GM12878 (cell line): Measurements from ENCODE around the gene ADCY2. TPM values are rescaled to one million over a fixed set of nuclear protein-coding genes. Genes with fewer than 3 reads are reported as not detected.

Experiments used
- ATAC-seq: fragments of 200-7000 bp; cut with Tn5 transposase; 3 replicates; pipeline ENCODE4 v1.9.1; 2020; ENCODE audit warnings: mild to moderate bottlenecking, moderate library complexity
- BruUV-seq: library from RNA; stranded (reverse); fragments of 400-500 nt; replicated peaks from 2 replicates; lab custom pipeline; 2021; lab: Mats Ljungman, UMichigan
- CTCF ChIA-PET: fragments of 300-600 bp; sonication (Branson Sonifier 250); formaldehyde crosslinking; extraction: SDS; loops from one replicate; lab custom pipeline; 2021; ENCODE audit warnings: inconsistent platforms; lab: Yijun Ruan, JAX
- POLR2A ChIA-PET: fragments of 350-600 bp; formaldehyde crosslinking; extraction: SDS; loops from one replicate; lab custom pipeline; 2021; ENCODE audit warnings: inconsistent platforms; lab: Charles Lee
- RAD21 ChIA-PET: fragments of 300-600 bp; sonication (Branson Sonifier 250); formaldehyde crosslinking; loops from one replicate; lab custom pipeline; 2023; ENCODE audit warnings: antibody characterized with exemption; ENCODE audit not compliant: unreplicated experiment; lab: Charles Lee
- SMC1A ChIA-PET: fragments of 300-600 bp; sonication (Branson Sonifier 250); formaldehyde crosslinking; loops from one replicate; lab custom pipeline; 2023; ENCODE audit not compliant: unreplicated experiment, uncharacterized antibody; lab: Charles Lee
- DNase-seq: peaks from one replicate; pipeline ENCODE4 v3.0.0-alpha.2; 2011; ENCODE audit warnings: low read depth, low spot score
- FAIRE-seq: peaks from 3 replicates; lab custom pipeline; 2011; peaks lifted over from hg19 to GRCh38; lab: Jason Lieb, UNC
- H2AFZ ChIP-seq: 2 replicates; pipeline ENCODE4 v1.6.0; 2011; ENCODE audit warnings: low read depth, low read length, control low read depth; ENCODE audit not compliant: control insufficient read depth
- H3K27ac ChIP-seq: 2 replicates; pipeline ENCODE4 v1.5.1; 2011; ENCODE audit warnings: control low read depth; ENCODE audit not compliant: control insufficient read depth, insufficient read depth
- H3K27me3 ChIP-seq, 2 experiments: replicated peaks in 1 of 2; 2 replicates each; pipeline versions ENCODE4 v1.6.0 to v1.6.1; 2011; ENCODE audit warnings: low read length in 1 of 2; ENCODE audit not compliant: control insufficient read depth in 2 of 2, insufficient read depth in 2 of 2
- H3K36me3 ChIP-seq, 2 experiments: 2 replicates each; pipeline ENCODE4 v1.5.1; 2011; ENCODE audit warnings: low read length in 1 of 2; ENCODE audit not compliant: control insufficient read depth in 2 of 2, insufficient read depth in 2 of 2
- H3K4me1 ChIP-seq: 2 replicates; pipeline ENCODE4 v1.6.1; 2011; ENCODE audit warnings: mild to moderate bottlenecking, low read length, moderate library complexity, mixed read lengths; ENCODE audit not compliant: control insufficient read depth, insufficient read depth
- H3K4me2 ChIP-seq: 2 replicates; pipeline ENCODE4 v1.6.0; 2011; ENCODE audit warnings: control low read depth; ENCODE audit not compliant: control insufficient read depth, insufficient read depth
- H3K4me3 ChIP-seq: fragments of 200-600 bp; sonication (generic); 2 replicates; pipeline ENCODE4 v1.5.1; 2016
- H3K79me2 ChIP-seq: 2 replicates; pipeline ENCODE4 v1.6.0; 2011; ENCODE audit warnings: low read length; ENCODE audit not compliant: control insufficient read depth, insufficient read depth
- H3K9ac ChIP-seq: 2 replicates; pipeline ENCODE4 v1.8.0; 2011; ENCODE audit warnings: low read length, control low read depth, mixed read lengths; ENCODE audit not compliant: control insufficient read depth, insufficient read depth
- H3K9me3 ChIP-seq: replicated peaks from 3 replicates; pipeline ENCODE4 v1.5.1; 2011; ENCODE audit warnings: mild to moderate bottlenecking, low read length; ENCODE audit not compliant: control insufficient read depth, insufficient read depth
- H4K20me1 ChIP-seq: 2 replicates; pipeline ENCODE4 v1.6.0; 2011; ENCODE audit not compliant: control insufficient read depth, insufficient read depth
- ASH2L ChIP-seq: fragments of 300-600, 200-600 bp; sonication (generic); IDR thresholded peaks from 2 replicates; pipeline ENCODE4 v1.6.1; 2017; ENCODE audit warnings: low read depth, mild to moderate bottlenecking, borderline replicate concordance
- CHD1 ChIP-seq: IDR thresholded peaks from 2 replicates; pipeline ENCODE4 v1.6.1; 2012; ENCODE audit warnings: low read depth, low read length, improper control_type of control experiment
- EP300 ChIP-seq, 2 experiments: fragments of 150-350 bp in 1 of 2; IDR thresholded peaks; 2 replicates each; pipeline ENCODE4 v1.6.1; 2011 to 2012; ENCODE audit warnings: low read depth in 2 of 2, low read length in 2 of 2, borderline replicate concordance in 1 of 2, improper control_type of control experiment in 1 of 2, inconsistent platforms in 1 of 2; ENCODE audit not compliant: control insufficient read depth in 1 of 2
- NBN ChIP-seq: fragments of 450-650 bp; IDR thresholded peaks from 2 replicates; pipeline ENCODE4 v1.6.1; 2016
- NR2F1 ChIP-seq: fragments of 450-650 bp; conservative IDR thresholded peaks from 2 replicates; pipeline ENCODE4 v1.6.1; 2017; ENCODE audit warnings: mild to moderate bottlenecking
- SRF ChIP-seq, 2 experiments: IDR thresholded peaks; 2 replicates each; pipeline ENCODE4 v1.6.1; 2011; ENCODE audit warnings: low read depth in 2 of 2, low read length in 2 of 2, mild to moderate bottlenecking in 1 of 2, moderate library complexity in 1 of 2
- USF2 ChIP-seq: IDR thresholded peaks from 2 replicates; pipeline ENCODE4 v1.6.1; 2011; ENCODE audit warnings: low read depth, low read length, improper control_type of control experiment, borderline replicate concordance
- YY1 ChIP-seq: IDR thresholded peaks from 2 replicates; pipeline ENCODE4 v1.6.1; 2011; ENCODE audit warnings: low read depth, mild to moderate bottlenecking, low read length
- WGBS: methylation state at CpG from one replicate; pipeline ENCODE4 v1.1.6; 2016; ENCODE audit warnings: low lambda C conversion rate; ENCODE audit not compliant: insufficient replicate concordance, insufficient coverage; ENCODE audit errors: missing lambda C conversion rate; 5-methylcytosine and 5-hydroxymethylcytosine counted together
- in situ Hi-C: fragments of 300-500 bp; cut with MboI; formaldehyde crosslinking; loops from 9 replicates; pipeline ENCODE4 v1.14.3; 2018; ENCODE audit warnings: mixed read lengths
- intact Hi-C: fragments of 100-400 bp; cut with micrococcal nuclease; formaldehyde crosslinking; loops from one replicate; pipeline ENCODE4 v1.14.2; 2022; ENCODE audit not compliant: unreplicated experiment
- polyA plus RNA-seq, 11 experiments: library from polyadenylated mRNA; depleted of rRNA in 4 of 11; unstranded in 6 of 11; stranded (reverse) in 5 of 11; fragments of >200 nt; fragmentation: Nextera tagmentation in 4 of 11; fragmentation: Illumina TruSeq in 1 of 11; extraction: Ambion mirVana in 4 of 11; extraction: Trizol in 1 of 11; gene quantifications; 1 replicate in 1 of 11; 2 replicates in 10 of 11; pipeline versions ENCODE4 v1.2.1 to v1.2.3, GENCODE V29; 2011 to 2016; ENCODE audit warnings: inconsistent platforms in 2 of 11, missing spikeins in 2 of 11, low read depth in 1 of 11
- total RNA-seq, 4 experiments: library from RNA; depleted of rRNA in 3 of 4; stranded (reverse); fragments of >200 nt in 3 of 4; fragmentation: Illumina TruSeq in 1 of 4; extraction: Trizol in 1 of 4; gene quantifications; 2 replicates each; pipeline versions ENCODE4 v1.2.1 to v1.2.3, GENCODE V29; 2013 to 2021
- TF ChIP-seq, protein P1 (sequence below): IDR thresholded peaks from 2 replicates; pipeline ENCODE4 v1.6.1; 2011; ENCODE audit warnings: low read depth, mild to moderate bottlenecking, low read length, moderate library complexity, borderline replicate concordance; ENCODE audit errors: extremely low read depth
- TF ChIP-seq, protein P2 (sequence below): fragments of 450-650 bp; IDR thresholded peaks from 2 replicates; pipeline ENCODE4 v1.6.1; 2018; ENCODE audit warnings: mild to moderate bottlenecking, low read depth, moderate library complexity; ENCODE audit not compliant: partially characterized antibody
- TF ChIP-seq, protein P3 (sequence below): fragments of 450-650 bp; conservative IDR thresholded peaks from 2 replicates; pipeline ENCODE4 v1.6.1; 2017; ENCODE audit warnings: mild to moderate bottlenecking, moderate library complexity
- TF ChIP-seq, protein P4 (sequence below): IDR thresholded peaks from 2 replicates; pipeline ENCODE4 v1.6.1; 2012; ENCODE audit warnings: low read depth, low read length, improper control_type of control experiment

ADCY2 gene
- total and polyA plus RNA-seq, 10 of the 15 experiments (the other 5 are each of a cell fraction or from before 2014, with no cell fraction given): 0.07 to 0.26 TPM; not detected in 8

GRCh38 chr5:7679663-7680062, 283.7 kb downstream of the ADCY2 start:
- Histone ChIP-seq H4K20me1 (no peaks in the 10 kb centered on the region), H3K79me2 (no peaks in the 10 kb centered on the region), H3K4me1 (no peaks in the 10 kb centered on the region), H3K36me3 (no peaks in the 10 kb centered on the region), H3K4me3 (no peak overlapping the region), H3K9me3 (no peaks in the 10 kb centered on the region), H3K27ac (no peak overlapping the region), H3K27me3 (no peaks in the 10 kb centered on the region), H3K9ac (no peak overlapping the region), H2AFZ (no peak overlapping the region), H3K4me2 (no peak overlapping the region)
- ChIA-PET POLR2A (no interaction called here), RAD21 (no interaction called here), SMC1A (interaction anchor here (0.6 kb wide), 1 partner anchor 1071 kb away, joined by 3 read pairs; no protein-coding TSS in a partner anchor), CTCF (no interaction called here)
- FAIRE-seq: no peak
- TF ChIP-seq, protein P1, sequence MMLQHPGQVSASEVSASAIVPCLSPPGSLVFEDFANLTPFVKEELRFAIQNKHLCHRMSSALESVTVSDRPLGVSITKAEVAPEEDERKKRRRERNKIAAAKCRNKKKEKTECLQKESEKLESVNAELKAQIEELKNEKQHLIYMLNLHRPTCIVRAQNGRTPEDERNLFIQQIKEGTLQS: no peak
- TF ChIP-seq, protein P2, sequence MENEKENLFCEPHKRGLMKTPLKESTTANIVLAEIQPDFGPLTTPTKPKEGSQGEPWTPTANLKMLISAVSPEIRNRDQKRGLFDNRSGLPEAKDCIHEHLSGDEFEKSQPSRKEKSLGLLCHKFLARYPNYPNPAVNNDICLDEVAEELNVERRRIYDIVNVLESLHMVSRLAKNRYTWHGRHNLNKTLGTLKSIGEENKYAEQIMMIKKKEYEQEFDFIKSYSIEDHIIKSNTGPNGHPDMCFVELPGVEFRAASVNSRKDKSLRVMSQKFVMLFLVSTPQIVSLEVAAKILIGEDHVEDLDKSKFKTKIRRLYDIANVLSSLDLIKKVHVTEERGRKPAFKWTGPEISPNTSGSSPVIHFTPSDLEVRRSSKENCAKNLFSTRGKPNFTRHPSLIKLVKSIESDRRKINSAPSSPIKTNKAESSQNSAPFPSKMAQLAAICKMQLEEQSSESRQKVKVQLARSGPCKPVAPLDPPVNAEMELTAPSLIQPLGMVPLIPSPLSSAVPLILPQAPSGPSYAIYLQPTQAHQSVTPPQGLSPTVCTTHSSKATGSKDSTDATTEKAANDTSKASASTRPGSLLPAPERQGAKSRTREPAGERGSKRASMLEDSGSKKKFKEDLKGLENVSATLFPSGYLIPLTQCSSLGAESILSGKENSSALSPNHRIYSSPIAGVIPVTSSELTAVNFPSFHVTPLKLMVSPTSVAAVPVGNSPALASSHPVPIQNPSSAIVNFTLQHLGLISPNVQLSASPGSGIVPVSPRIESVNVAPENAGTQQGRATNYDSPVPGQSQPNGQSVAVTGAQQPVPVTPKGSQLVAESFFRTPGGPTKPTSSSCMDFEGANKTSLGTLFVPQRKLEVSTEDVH: no peak
- TF ChIP-seq NR2F1: no peak
- TF ChIP-seq CHD1: no peak
- no peak for TF ChIP-seq SRF (IDR thresholded peaks at IDR 0.05; ENCODE audit: low read depth in 2 of 2, low read length in 2 of 2)
- TF ChIP-seq USF2: no peak
- TF ChIP-seq, protein P3, sequence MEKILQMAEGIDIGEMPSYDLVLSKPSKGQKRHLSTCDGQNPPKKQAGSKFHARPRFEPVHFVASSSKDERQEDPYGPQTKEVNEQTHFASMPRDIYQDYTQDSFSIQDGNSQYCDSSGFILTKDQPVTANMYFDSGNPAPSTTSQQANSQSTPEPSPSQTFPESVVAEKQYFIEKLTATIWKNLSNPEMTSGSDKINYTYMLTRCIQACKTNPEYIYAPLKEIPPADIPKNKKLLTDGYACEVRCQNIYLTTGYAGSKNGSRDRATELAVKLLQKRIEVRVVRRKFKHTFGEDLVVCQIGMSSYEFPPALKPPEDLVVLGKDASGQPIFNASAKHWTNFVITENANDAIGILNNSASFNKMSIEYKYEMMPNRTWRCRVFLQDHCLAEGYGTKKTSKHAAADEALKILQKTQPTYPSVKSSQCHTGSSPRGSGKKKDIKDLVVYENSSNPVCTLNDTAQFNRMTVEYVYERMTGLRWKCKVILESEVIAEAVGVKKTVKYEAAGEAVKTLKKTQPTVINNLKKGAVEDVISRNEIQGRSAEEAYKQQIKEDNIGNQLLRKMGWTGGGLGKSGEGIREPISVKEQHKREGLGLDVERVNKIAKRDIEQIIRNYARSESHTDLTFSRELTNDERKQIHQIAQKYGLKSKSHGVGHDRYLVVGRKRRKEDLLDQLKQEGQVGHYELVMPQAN: no peak
- TF ChIP-seq, protein P4, sequence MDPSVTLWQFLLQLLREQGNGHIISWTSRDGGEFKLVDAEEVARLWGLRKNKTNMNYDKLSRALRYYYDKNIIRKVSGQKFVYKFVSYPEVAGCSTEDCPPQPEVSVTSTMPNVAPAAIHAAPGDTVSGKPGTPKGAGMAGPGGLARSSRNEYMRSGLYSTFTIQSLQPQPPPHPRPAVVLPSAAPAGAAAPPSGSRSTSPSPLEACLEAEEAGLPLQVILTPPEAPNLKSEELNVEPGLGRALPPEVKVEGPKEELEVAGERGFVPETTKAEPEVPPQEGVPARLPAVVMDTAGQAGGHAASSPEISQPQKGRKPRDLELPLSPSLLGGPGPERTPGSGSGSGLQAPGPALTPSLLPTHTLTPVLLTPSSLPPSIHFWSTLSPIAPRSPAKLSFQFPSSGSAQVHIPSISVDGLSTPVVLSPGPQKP: no peak
- no peak for TF ChIP-seq NBN
- TF ChIP-seq YY1: no peak
- no peak for TF ChIP-seq EP300 (IDR thresholded peaks at IDR 0.05; ENCODE audit: borderline replicate concordance in 1 of 2, control insufficient read depth in 1 of 2, low read depth in 2 of 2, low read length in 2 of 2)
- TF ChIP-seq ASH2L: no peak
- in situ Hi-C loops (no loop called here), intact Hi-C loops (no loop called here)
- BruUV-seq: no TSS peak
- ATAC-seq: no peak
- DNase-seq: no peak
- 5% methylated on average over 4 of the region's 4 CpGs for WGBS
